Esophagus squamous epithelium (tissue), 4 donors: Measurements from ENCODE around the gene LAMA3.

ENCODE experiments used
- POLR2A ChIP-seq, 4 donors: fragments of 450-650 bp; IDR thresholded peaks; one replicate each; pipeline ENCODE4 v1.6.1; 2017; ENCODE audit warnings: antibody characterized with exemption in 4 of 4, mild to moderate bottlenecking in 4 of 4, moderate library complexity in 3 of 4
- TF ChIP-seq, protein P1 (sequence below), 6 experiments: fragments of 450-650 bp in 4 of 6; fragments of 200-600 bp in 2 of 6; sonication (generic) in 2 of 6; IDR thresholded peaks; one replicate each; pipeline ENCODE4 v1.5.1; 2016 to 2019; ENCODE audit warnings: antibody characterized with exemption in 6 of 6, mild to moderate bottlenecking in 4 of 6, moderate library complexity in 4 of 6

GRCh38 chr18:23704806-23705205 is 15.6 kb downstream of the LAMA3 start:
- TF ChIP-seq, protein P1, sequence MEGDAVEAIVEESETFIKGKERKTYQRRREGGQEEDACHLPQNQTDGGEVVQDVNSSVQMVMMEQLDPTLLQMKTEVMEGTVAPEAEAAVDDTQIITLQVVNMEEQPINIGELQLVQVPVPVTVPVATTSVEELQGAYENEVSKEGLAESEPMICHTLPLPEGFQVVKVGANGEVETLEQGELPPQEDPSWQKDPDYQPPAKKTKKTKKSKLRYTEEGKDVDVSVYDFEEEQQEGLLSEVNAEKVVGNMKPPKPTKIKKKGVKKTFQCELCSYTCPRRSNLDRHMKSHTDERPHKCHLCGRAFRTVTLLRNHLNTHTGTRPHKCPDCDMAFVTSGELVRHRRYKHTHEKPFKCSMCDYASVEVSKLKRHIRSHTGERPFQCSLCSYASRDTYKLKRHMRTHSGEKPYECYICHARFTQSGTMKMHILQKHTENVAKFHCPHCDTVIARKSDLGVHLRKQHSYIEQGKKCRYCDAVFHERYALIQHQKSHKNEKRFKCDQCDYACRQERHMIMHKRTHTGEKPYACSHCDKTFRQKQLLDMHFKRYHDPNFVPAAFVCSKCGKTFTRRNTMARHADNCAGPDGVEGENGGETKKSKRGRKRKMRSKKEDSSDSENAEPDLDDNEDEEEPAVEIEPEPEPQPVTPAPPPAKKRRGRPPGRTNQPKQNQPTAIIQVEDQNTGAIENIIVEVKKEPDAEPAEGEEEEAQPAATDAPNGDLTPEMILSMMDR (IDR thresholded peaks at IDR 0.05) = no peak
- TF ChIP-seq POLR2A (IDR thresholded peaks at IDR 0.05) = no peak
